ENCODE data around the gene MAGI3.

GRCh38 chr1:113551728-113552127 is 161.4 kb downstream of the MAGI3 start:
- TF ChIP-seq, protein P1, sequence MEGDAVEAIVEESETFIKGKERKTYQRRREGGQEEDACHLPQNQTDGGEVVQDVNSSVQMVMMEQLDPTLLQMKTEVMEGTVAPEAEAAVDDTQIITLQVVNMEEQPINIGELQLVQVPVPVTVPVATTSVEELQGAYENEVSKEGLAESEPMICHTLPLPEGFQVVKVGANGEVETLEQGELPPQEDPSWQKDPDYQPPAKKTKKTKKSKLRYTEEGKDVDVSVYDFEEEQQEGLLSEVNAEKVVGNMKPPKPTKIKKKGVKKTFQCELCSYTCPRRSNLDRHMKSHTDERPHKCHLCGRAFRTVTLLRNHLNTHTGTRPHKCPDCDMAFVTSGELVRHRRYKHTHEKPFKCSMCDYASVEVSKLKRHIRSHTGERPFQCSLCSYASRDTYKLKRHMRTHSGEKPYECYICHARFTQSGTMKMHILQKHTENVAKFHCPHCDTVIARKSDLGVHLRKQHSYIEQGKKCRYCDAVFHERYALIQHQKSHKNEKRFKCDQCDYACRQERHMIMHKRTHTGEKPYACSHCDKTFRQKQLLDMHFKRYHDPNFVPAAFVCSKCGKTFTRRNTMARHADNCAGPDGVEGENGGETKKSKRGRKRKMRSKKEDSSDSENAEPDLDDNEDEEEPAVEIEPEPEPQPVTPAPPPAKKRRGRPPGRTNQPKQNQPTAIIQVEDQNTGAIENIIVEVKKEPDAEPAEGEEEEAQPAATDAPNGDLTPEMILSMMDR (IDR thresholded peaks at IDR 0.05; ENCODE audit: low read length) = no peak
- TF ChIP-seq EZH2 (IDR thresholded peaks at IDR 0.05; ENCODE audit: borderline replicate concordance, low read length) = no peak

Measured in OCI-LY1 (cell line).